OCI-LY1 (cell line): ENCODE measurements around the gene NLRP12.

ENCODE experiments used
- EZH2 ChIP-seq: fragments of 200-600 bp; sonication (generic), shearing (Covaris generic); IDR thresholded peaks from 2 replicates; pipeline ENCODE4 v1.8.0; 2017; ENCODE audit warnings: borderline replicate concordance, mixed run types, mild to moderate bottlenecking, antibody characterized with exemption, low read length, moderate library complexity, mixed read lengths
- TF ChIP-seq, protein P1 (sequence below): fragments of 200-600 bp; sonication (generic), shearing (Covaris generic); IDR thresholded peaks from 2 replicates; pipeline ENCODE4 v1.5.1; 2017; ENCODE audit warnings: mild to moderate bottlenecking, antibody characterized with exemption, low read length, moderate library complexity, mixed read lengths

DNA sequence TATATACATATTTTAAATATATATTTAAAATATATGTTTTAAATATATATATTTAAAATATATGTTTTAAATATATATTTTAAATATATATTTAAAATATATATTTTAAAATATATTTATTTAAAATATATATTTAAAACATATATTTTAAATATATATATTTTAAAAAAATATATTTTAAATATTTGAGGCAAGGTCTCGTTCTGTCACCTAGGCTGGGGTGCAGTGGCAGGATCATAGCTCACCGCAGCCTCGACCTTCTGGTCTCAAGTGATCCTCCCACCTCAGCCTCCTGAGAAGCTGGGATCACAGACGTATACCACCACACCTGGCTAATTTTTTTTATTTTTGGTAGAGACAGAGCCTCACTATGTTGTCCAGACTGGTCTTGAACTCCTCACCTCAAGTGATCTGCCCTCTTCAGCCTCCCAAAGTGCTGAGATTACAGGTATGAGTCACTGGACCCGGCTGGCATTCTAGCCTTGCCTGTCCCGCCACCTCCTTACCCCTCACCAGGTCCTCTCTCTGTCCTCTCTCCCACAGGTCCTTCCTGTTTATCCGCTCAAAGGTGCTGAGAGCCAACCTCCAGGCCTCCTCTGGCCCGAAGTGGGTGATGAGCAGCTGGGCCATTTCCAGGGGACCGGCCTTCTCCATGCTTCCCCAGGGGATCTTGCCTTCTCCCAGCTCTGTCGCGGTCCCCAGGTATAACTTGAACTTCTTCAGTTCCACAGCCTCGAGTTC lies 564 bp downstream of the NLRP12 start:
- TF ChIP-seq, protein P1, sequence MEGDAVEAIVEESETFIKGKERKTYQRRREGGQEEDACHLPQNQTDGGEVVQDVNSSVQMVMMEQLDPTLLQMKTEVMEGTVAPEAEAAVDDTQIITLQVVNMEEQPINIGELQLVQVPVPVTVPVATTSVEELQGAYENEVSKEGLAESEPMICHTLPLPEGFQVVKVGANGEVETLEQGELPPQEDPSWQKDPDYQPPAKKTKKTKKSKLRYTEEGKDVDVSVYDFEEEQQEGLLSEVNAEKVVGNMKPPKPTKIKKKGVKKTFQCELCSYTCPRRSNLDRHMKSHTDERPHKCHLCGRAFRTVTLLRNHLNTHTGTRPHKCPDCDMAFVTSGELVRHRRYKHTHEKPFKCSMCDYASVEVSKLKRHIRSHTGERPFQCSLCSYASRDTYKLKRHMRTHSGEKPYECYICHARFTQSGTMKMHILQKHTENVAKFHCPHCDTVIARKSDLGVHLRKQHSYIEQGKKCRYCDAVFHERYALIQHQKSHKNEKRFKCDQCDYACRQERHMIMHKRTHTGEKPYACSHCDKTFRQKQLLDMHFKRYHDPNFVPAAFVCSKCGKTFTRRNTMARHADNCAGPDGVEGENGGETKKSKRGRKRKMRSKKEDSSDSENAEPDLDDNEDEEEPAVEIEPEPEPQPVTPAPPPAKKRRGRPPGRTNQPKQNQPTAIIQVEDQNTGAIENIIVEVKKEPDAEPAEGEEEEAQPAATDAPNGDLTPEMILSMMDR: no peak
- no peak for TF ChIP-seq EZH2
